Measurements from ENCODE around the gene LYRM2. TPM values are rescaled to one million over a fixed set of nuclear protein-coding genes. Genes with fewer than 3 reads are reported as not detected.
A peak's percentile ranks its signal among the peaks of the same experiment; 100 is the strongest.

LYRM2 gene, protein sequence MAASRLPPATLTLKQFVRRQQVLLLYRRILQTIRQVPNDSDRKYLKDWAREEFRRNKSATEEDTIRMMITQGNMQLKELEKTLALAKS
- total RNA-seq: 33.0 TPM
- long read RNA-seq, full-length matches to known transcripts: 91 of 102 reads
- long read RNA-seq, partial matches to known transcripts: 4 of 102 reads
- long read RNA-seq, other reads (novel, unspliced or antisense): 7 of 102 reads

DNA sequence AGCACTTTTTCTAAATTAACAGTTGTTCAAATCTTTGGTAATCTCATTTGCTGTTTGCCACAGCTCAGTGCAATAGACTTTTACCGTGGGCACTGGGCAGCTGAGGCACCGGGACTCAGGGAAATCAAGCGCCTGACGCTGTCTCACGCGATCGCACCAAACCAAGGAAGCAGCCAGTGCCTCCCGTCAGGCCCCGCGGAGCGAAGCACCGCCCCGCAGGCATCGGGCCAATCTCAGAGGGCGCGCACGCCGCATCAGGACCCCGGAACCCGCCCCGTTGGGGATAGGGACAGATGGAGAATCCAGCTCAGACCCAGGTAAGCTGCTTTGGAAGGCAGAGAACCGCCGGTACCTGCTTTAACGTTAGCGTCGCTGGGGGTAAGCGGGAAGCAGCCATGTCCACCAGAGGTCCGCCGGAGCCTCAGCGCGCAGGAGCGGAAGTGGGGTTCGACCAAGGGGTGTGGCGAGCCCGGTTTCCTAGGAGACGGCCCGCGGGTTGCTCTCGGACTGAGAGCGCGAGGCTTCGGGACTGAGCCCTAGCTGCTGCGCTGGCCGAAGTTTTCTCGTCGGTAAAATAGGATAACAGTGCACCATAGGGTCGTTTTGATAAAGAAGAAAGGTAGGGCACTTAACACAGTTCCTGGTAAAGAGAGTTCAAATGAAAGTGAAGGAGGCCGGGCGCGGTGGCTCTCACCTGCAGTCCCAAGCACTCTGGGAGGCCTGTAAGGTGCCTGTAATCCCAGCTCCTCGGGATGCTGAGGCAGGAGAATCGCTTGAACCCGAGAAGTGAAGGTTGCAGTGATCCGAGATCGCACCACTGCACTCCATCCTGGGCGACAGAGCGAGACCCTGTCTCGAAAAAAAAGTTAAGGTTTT is at the start of gene LYRM2:
Gene LYRM2 (minus strand): TSS at position 428 of the 876 bp plus-strand sequence. CDS start 31 bp downstream, at position 397.
- intact Hi-C loops (cut with DNase I): no loop called here
- DNase-seq: peak; percentile 97
- ATAC-seq (ENCODE audit: poor library complexity): peak; percentile 99

DNA sequence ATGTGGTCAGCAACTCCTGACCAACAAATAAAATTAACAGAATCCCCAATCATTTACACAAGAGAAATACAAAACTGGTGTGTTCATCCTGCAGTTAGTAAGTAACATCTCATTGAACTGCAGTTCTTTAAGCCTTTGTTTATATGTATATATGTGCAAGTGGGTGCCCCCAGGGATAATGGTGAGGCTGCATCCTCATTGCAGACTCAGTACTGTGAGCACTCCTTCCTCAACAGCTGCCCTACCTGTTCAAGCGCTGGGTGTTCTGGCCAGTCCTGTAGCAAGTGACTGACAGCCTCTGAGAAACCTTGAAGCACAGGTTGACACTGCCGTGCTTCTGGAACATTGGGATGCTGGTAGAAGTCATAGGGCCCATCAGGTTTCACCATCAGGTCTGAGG is 49.8 kb upstream of the LYRM2 start:
- ATAC-seq (ENCODE audit: poor library complexity) (no peak), DNase-seq (no peak)
- intact Hi-C loops (cut with DNase I): no loop called here

DNA sequence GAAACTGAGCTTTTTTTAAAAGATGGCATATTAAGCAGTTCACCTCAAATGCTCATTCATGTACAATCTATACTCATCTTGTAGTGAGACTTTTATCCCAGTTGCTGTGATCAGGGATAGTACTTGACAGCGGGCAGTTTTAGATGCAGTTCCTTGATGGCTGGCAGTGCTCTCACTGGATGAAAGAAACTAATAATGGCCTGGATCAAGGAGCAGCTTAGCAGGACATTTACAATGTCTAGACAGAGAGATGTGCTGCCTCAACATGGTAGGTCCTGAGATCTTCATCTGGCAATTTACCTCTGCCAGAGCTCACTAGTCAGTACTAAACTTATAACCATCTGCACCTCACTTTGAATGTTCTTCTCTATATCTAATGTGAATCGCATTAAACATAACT is 46.8 kb upstream of the LYRM2 start:
- ATAC-seq (ENCODE audit: poor library complexity) (no peak), DNase-seq (no peak)
- intact Hi-C loops (cut with DNase I): no loop called here

DNA sequence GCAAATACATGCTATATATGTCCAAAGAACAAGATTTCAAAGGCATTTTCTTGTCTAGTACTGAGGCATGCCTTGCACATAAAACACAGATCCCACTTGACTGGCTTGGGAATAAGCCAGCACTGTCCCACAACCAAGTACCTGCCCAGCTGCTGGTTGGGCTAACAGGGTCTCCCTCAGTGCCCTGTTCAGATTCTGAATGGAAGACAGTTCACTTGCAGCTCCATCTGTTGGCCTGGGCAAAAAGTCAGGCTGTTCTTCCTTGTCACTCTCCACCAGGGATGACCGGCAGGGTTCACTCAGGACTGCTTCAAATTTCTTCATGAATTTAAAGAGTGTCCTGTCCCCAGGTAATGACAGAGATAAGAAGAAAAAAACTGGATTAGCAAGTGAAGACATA is 44.4 kb upstream of the LYRM2 start:
- intact Hi-C loops (cut with DNase I): no loop called here
- DNase-seq: no peak
- peak; percentile 9 for ATAC-seq (ENCODE audit: poor library complexity)

- intact Hi-C loops (cut with DNase I): no loop called here
- DNase-seq (no peak), ATAC-seq (ENCODE audit: poor library complexity) (no peak)
Measured at GRCh38 chr6:89681983-89682564, 43.5 kb upstream of the LYRM2 start.

DNA sequence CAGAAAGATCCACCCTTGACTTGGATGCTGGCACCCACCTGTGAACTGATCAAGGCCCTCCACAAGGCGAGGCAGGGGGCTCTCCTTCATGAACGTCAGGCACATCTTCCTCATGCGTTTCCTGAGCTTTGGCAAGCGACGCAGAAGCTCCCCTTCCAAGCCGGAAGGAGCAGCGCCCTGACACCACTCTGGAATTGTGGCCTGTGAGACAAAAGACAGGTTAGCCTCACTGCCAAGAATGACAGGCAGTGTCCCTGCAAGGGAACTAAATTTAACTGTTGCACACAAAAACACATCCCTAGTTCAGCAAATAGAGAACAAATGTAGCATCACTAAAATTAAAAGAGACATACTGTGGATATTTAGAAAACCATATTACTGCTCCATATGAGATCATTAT is 42.0 kb upstream of the LYRM2 start:
- ATAC-seq (ENCODE audit: poor library complexity) (peak; percentile 72), DNase-seq (no peak)

DNA sequence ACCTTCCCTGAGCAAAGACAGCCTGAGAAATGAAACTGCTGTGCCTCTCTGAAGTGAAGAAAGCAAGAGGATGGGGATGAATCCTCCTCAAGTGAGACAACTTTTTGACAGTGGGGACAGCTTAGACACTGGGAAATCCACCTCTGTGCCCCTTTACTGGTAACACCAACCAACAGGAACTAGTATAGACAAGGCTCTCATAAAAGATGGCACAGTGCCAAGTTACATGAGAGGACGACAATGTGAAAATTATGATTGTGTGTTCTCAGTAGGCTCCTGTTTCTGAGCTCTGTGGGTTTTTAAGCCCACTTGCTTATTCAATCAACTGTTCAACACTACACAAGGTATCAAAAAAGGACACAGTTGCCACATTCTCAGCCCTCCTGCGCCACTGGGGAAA is 41.6 kb upstream of the LYRM2 start:
- DNase-seq (no peak), ATAC-seq (ENCODE audit: poor library complexity) (peak; percentile 30)
- intact Hi-C loops (cut with DNase I): no loop called here

More for the DNA sequence above, 42.0 kb upstream of the LYRM2 start:
- intact Hi-C loops (cut with DNase I): no loop called here

- ATAC-seq (ENCODE audit: poor library complexity) (peak; percentile 30), DNase-seq (no peak)
- intact Hi-C loops (cut with DNase I): no loop called here
Measured at GRCh38 chr6:89679215-89680120, 40.9 kb upstream of the LYRM2 start.

GRCh38 chr6:89678531-89678930 is 40.0 kb upstream of the LYRM2 start:
- DNase-seq (no peak), ATAC-seq (ENCODE audit: poor library complexity) (no peak)
- intact Hi-C loops (cut with DNase I): no loop called here

GRCh38 chr6:89675949-89676748 is 37.6 kb upstream of the LYRM2 start:
- intact Hi-C loops (cut with DNase I): no loop called here
- no peak for DNase-seq
- peak; percentile 64 for ATAC-seq (ENCODE audit: poor library complexity)

DNA sequence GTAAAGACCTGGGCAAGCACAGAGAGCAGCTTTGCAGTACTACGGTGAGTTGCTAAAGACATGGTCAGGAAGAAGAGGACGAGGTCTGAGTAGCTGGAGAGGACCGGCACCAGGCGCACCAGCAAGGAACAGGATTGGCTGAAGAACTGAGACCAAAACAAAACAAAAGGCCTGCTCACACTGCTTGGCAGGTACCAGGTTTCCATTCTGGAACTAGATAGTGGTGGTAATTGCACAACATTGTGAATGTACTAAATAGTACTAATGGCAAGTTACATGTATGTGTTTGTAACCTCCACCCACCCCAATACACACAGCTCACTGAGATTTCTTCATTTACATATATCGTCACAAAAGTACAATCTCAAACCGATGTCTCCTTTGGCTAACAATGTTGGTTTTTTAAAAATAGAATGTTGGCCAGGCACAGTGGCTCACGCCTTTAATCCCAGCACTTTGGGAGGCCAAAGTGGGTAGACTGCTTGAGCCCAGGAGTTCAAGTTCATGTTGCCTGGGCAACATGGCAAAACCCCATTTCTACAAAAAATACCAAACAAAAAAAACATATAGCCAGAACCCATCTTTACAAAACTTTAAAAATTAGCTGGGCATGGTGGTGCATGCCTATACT is 32.5 kb upstream of the LYRM2 start:
- intact Hi-C loops (cut with DNase I): no loop called here
- DNase-seq (no peak), ATAC-seq (ENCODE audit: poor library complexity) (peak; percentile 75)

DNA sequence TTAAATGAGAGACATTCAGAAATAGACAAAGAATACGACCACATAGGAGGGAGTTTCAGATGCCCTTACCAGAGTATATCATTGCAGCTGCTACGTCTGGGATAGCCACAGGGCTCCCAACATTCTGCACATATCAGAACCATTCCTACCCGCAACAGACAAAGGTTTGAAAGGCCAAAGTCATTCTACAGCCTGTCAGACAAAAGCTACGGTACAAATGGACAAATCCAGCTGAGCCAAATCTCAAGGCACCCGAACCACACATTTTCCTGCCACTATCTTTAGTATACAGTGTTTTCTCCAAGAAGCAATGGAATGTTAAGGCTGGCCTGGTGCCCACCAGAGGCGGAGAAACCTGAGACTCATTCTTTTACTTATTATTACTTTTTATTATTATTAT is 30.5 kb upstream of the LYRM2 start:
- DNase-seq (no peak), ATAC-seq (ENCODE audit: poor library complexity) (peak; percentile 26)
- intact Hi-C loops (cut with DNase I): no loop called here

DNA sequence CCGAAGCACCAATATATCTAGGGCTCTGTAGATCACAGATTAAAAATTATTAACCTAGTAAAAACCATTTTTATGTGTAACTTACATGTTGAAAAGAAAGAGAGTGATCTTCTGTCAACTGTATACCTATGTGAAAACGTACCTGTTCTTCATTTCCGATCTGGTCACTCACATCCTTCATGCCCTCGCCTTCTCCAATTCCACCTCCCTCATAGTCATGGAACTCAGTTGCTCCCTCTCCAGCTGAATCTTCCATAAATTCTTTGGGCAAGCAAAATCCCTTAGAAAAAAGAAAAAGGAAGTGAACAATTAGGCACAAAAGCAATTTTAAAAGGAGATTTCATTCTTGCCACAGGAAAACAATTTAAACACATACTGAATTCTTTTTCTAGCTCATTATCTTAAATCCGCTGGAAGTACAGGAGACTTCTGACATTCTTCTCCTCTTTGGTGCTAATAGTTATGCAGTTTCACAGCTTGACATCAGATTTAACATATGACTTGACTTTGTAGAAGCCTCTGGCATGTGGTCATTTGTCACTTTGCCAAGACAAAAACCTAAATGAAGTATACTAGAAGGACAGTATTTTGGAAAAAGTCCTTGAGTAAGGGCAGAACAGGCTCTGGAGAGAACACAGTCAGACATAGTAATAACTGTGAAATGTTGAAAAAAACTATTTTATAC is 29.5 kb upstream of the LYRM2 start:
- ATAC-seq (ENCODE audit: poor library complexity) (no peak), DNase-seq (no peak)
- intact Hi-C loops (cut with DNase I): no loop called here

DNA sequence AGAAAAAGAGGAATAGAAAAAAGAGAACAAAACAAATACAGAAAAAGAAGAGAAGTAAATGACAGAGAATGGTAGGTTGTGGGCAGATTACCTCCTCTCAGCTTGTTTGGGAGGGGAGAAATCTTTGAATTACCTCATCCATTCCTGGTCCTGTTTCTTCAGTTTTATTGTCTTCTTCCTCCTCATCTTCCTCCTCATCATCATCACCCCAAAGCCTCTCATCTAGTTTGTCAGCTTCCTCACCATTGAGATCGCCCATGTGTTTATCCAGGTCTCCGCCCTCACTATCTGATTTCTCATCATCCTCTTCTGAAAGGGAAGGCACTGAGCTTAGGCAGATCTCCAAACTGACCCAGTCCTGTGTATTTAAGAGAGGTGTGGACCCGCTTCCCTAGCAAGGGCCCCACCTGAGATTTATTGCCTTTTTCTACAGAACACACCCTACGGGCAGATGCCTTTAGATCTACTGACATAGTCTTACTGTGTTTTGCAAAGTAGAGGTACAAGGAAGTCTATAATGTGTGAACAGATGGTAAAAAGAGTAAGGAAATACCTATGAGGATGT is 24.2 kb upstream of the LYRM2 start:
- intact Hi-C loops (cut with DNase I): no loop called here
- ATAC-seq (ENCODE audit: poor library complexity) (peak; percentile 23), DNase-seq (no peak)

- DNase-seq (no peak), ATAC-seq (ENCODE audit: poor library complexity) (peak; percentile 55)
- intact Hi-C loops (cut with DNase I): no loop called here
Measured at GRCh38 chr6:89661559-89661958, 23.0 kb upstream of the LYRM2 start.

DNA sequence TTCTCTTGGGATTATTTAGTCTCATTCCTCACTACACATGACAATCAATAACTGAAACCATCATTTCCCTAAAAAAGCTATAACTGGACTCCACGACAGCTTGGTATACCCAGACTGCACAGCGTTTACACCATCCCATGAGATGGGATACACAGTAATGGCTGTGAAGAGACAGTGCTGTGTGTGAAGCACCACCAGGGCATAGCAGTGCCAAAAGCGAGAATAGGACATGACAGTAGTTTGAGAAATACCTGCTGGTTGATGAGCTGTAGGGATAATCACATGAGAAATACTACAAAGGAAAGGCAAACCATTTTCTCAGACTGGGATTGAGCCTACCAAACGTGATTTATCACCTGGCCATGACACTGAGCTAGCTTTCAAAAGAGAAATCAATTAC is 22.4 kb upstream of the LYRM2 start:
- intact Hi-C loops (cut with DNase I): no loop called here
- ATAC-seq (ENCODE audit: poor library complexity) (peak; percentile 18), DNase-seq (no peak)

Data from Right ventricle myocardium superior (tissue), 1 donor.